Measurements from ENCODE around the gene CYP1A2.
"Not testable (repeated sequence)": the region's sequence is repeated elsewhere in the genome, so short reads cannot be mapped to it uniquely, and the experiment has no call there.

The CYP1A2 gene

GRCh38 chr15:74726774-74727164, 21.9 kb upstream of the CYP1A2 start:
- H2AK5ac ChIP-seq (ENCODE audit: low read length) = no peak overlapping the region
- no peak overlapping the region for H4K8ac ChIP-seq (ENCODE audit: low read depth, low read length)
- H3K9me3 ChIP-seq (ENCODE audit: insufficient read depth, low read depth, low read length) = peaks cover 12% of the 10 kb centered on the region
- no CpG with 5 or more reads among the region's 24 CpGs for WGBS (ENCODE audit: extremely low coverage, insufficient coverage, insufficient read length)
- no peaks in the 10 kb centered on the region for H3K79me1 ChIP-seq (ENCODE audit: low read length)
- H3K27ac ChIP-seq (ENCODE audit: low read depth, low read length) = no peak overlapping the region
- H4K91ac ChIP-seq (ENCODE audit: low read depth, low read length) = no peak overlapping the region
- no peak overlapping the region for H3K9ac ChIP-seq (ENCODE audit: low read length)
- H2BK120ac ChIP-seq (ENCODE audit: insufficient read depth, low read length, poor library complexity) = no peak overlapping the region
- H2BK12ac ChIP-seq (ENCODE audit: low read length) = no peak overlapping the region
- H3K4ac ChIP-seq (ENCODE audit: low read depth, low read length) = no peak overlapping the region
- H3K4me2 ChIP-seq (ENCODE audit: low read length) = peak overlapping the region; percentile 71
- no peak for DNase-seq
- H2AFZ ChIP-seq (ENCODE audit: insufficient read depth, low read length, poor library complexity) = no peak overlapping the region
- peaks cover 19% of the 10 kb centered on the region for H3K27me3 ChIP-seq (ENCODE audit: insufficient read depth, low read length)
- peaks cover 10% of the 10 kb centered on the region in 2 experiments for H3K4me1 ChIP-seq (ENCODE audit: control insufficient read depth in 1 of 2, insufficient read depth in 2 of 2, low read length in 2 of 2)
- no peak overlapping the region for H3K4me3 ChIP-seq (ENCODE audit: low read depth, low read length)
- H2BK5ac ChIP-seq (ENCODE audit: low read depth, low read length, poor library complexity) = no peak overlapping the region
- no peaks in the 10 kb centered on the region for H3K36me3 ChIP-seq (ENCODE audit: control insufficient read depth in 1 of 2, insufficient read depth in 2 of 2, low read length in 2 of 2)
- no peak overlapping the region for H3K18ac ChIP-seq (ENCODE audit: low read length)
- no peak overlapping the region for H3K14ac ChIP-seq (ENCODE audit: low read length)
- H3K23ac ChIP-seq (ENCODE audit: low read length) = no peak overlapping the region
- no peak overlapping the region for H4K12ac ChIP-seq (ENCODE audit: low read depth, low read length)
- H3K79me2 ChIP-seq (ENCODE audit: control insufficient read depth, insufficient read depth, low read length, poor library complexity) = no peaks in the 10 kb centered on the region

GRCh38 chr15:74727727-74728126, 20.9 kb upstream of the CYP1A2 start:
- Histone ChIP-seq H3K9ac (ENCODE audit: low read length) (no peak overlapping the region), H2BK12ac (ENCODE audit: low read length) (no peak overlapping the region), H3K18ac (ENCODE audit: low read length) (no peak overlapping the region), H3K23ac (ENCODE audit: low read length) (no peak overlapping the region), H4K12ac (ENCODE audit: low read depth, low read length) (no peak overlapping the region), H3K79me2 (ENCODE audit: control insufficient read depth, insufficient read depth, low read length, poor library complexity) (no peaks in the 10 kb centered on the region), H3K79me1 (ENCODE audit: low read length) (no peaks in the 10 kb centered on the region), H2AK5ac (ENCODE audit: low read length) (no peak overlapping the region), H3K4me1 (ENCODE audit: control insufficient read depth in 1 of 2, insufficient read depth in 2 of 2, low read length in 2 of 2) (peaks cover 10% of the 10 kb centered on the region in 2 experiments), H3K27me3 (ENCODE audit: insufficient read depth, low read length) (peaks cover 19% of the 10 kb centered on the region), H3K36me3 (ENCODE audit: control insufficient read depth in 1 of 2, insufficient read depth in 2 of 2, low read length in 2 of 2) (no peaks in the 10 kb centered on the region), H3K4me2 (ENCODE audit: low read length) (no peak overlapping the region), H3K14ac (ENCODE audit: low read length) (no peak overlapping the region), H3K27ac (ENCODE audit: low read depth, low read length) (no peak overlapping the region), H4K8ac (ENCODE audit: low read depth, low read length) (no peak overlapping the region), H3K4me3 (ENCODE audit: low read depth, low read length) (no peak overlapping the region), H3K4ac (ENCODE audit: low read depth, low read length) (no peak overlapping the region), H4K91ac (ENCODE audit: low read depth, low read length) (no peak overlapping the region), H2BK120ac (ENCODE audit: insufficient read depth, low read length, poor library complexity) (no peak overlapping the region), H2AFZ (ENCODE audit: insufficient read depth, low read length, poor library complexity) (no peak overlapping the region), H3K9me3 (ENCODE audit: insufficient read depth, low read depth, low read length) (peaks cover 10% of the 10 kb centered on the region), H2BK5ac (ENCODE audit: low read depth, low read length, poor library complexity) (no peak overlapping the region)
- no peak for DNase-seq
- WGBS (ENCODE audit: extremely low coverage, insufficient coverage, insufficient read length) = no CpG with 5 or more reads among the region's 7 CpGs

GRCh38 chr15:74728699-74729098, 19.9 kb upstream of the CYP1A2 start:
- not testable (repeated sequence) for DNase-seq; H2AK5ac ChIP-seq (ENCODE audit: low read length); H2BK5ac ChIP-seq (ENCODE audit: low read depth, low read length, poor library complexity); H3K23ac ChIP-seq (ENCODE audit: low read length); H2AFZ ChIP-seq (ENCODE audit: insufficient read depth, low read length, poor library complexity); H3K36me3 ChIP-seq (ENCODE audit: control insufficient read depth in 1 of 2, insufficient read depth in 2 of 2, low read length in 2 of 2); H3K79me1 ChIP-seq (ENCODE audit: low read length); H2BK120ac ChIP-seq (ENCODE audit: insufficient read depth, low read length, poor library complexity); H3K18ac ChIP-seq (ENCODE audit: low read length); H3K4ac ChIP-seq (ENCODE audit: low read depth, low read length); H3K4me3 ChIP-seq (ENCODE audit: low read depth, low read length); H2BK12ac ChIP-seq (ENCODE audit: low read length); H3K4me2 ChIP-seq (ENCODE audit: low read length); H3K14ac ChIP-seq (ENCODE audit: low read length); H4K8ac ChIP-seq (ENCODE audit: low read depth, low read length); H3K27ac ChIP-seq (ENCODE audit: low read depth, low read length); H4K12ac ChIP-seq (ENCODE audit: low read depth, low read length); H3K79me2 ChIP-seq (ENCODE audit: control insufficient read depth, insufficient read depth, low read length, poor library complexity); H3K9ac ChIP-seq (ENCODE audit: low read length); H4K91ac ChIP-seq (ENCODE audit: low read depth, low read length)
- H3K9me3 ChIP-seq (ENCODE audit: insufficient read depth, low read depth, low read length) = peaks cover 12% of the 10 kb centered on the region
- no CpG with 5 or more reads among the region's 30 CpGs for WGBS (ENCODE audit: extremely low coverage, insufficient coverage, insufficient read length)
- peaks cover 19% of the 10 kb centered on the region for H3K27me3 ChIP-seq (ENCODE audit: insufficient read depth, low read length)
- peaks cover 10% of the 10 kb centered on the region in 2 experiments for H3K4me1 ChIP-seq (ENCODE audit: control insufficient read depth in 1 of 2, insufficient read depth in 2 of 2, low read length in 2 of 2)

- H4K91ac ChIP-seq (ENCODE audit: low read depth, low read length); H2AK5ac ChIP-seq (ENCODE audit: low read length); H2BK5ac ChIP-seq (ENCODE audit: low read depth, low read length, poor library complexity); H3K79me2 ChIP-seq (ENCODE audit: control insufficient read depth, insufficient read depth, low read length, poor library complexity); H3K4ac ChIP-seq (ENCODE audit: low read depth, low read length); H3K4me2 ChIP-seq (ENCODE audit: low read length); DNase-seq; H3K18ac ChIP-seq (ENCODE audit: low read length); H3K4me3 ChIP-seq (ENCODE audit: low read depth, low read length); H2AFZ ChIP-seq (ENCODE audit: insufficient read depth, low read length, poor library complexity); H3K9ac ChIP-seq (ENCODE audit: low read length); H3K79me1 ChIP-seq (ENCODE audit: low read length); H3K14ac ChIP-seq (ENCODE audit: low read length); H4K12ac ChIP-seq (ENCODE audit: low read depth, low read length); H2BK12ac ChIP-seq (ENCODE audit: low read length); H4K8ac ChIP-seq (ENCODE audit: low read depth, low read length); H3K27ac ChIP-seq (ENCODE audit: low read depth, low read length); H3K36me3 ChIP-seq (ENCODE audit: control insufficient read depth in 1 of 2, insufficient read depth in 2 of 2, low read length in 2 of 2); H3K23ac ChIP-seq (ENCODE audit: low read length); H2BK120ac ChIP-seq (ENCODE audit: insufficient read depth, low read length, poor library complexity): not testable (repeated sequence)
- WGBS (ENCODE audit: extremely low coverage, insufficient coverage, insufficient read length) = no CpG with 5 or more reads among the region's 6 CpGs
- Histone ChIP-seq H3K4me1 (ENCODE audit: control insufficient read depth in 1 of 2, insufficient read depth in 2 of 2, low read length in 2 of 2) (peaks cover 10% of the 10 kb centered on the region in 2 experiments), H3K9me3 (ENCODE audit: insufficient read depth, low read depth, low read length) (peaks cover 12% of the 10 kb centered on the region), H3K27me3 (ENCODE audit: insufficient read depth, low read length) (peaks cover 19% of the 10 kb centered on the region)
Observed at GRCh38 chr15:74729372-74729771, 19.3 kb upstream of the CYP1A2 start.

All from trophoblast cell (in vitro differentiated cells and primary cell).